IMR-90 (cell line): ENCODE results near the gene CSHL1. TPM values are rescaled to one million over a fixed set of nuclear protein-coding genes. Genes with fewer than 3 reads are reported as not detected.

Source experiments
- ATAC-seq: fragments of 200-7000 bp; cut with Tn5 transposase; 2 replicates; pipeline ENCODE4 v1.9.1; 2020; ENCODE audit warnings: low read depth, mild to moderate bottlenecking, moderate library complexity
- BruUV-seq: library from RNA; stranded (reverse); fragments of 400-500 nt; replicated peaks from 2 replicates; lab custom pipeline; 2021; lab: Mats Ljungman, UMichigan
- CTCF ChIA-PET: fragments of 300-600 bp; formaldehyde crosslinking; extraction: SDS; loops from one replicate; lab custom pipeline; 2021; ENCODE audit warnings: antibody characterized with exemption; lab: Yijun Ruan, JAX
- POLR2A ChIA-PET: fragments of 300-600 bp; sonication (Branson Sonifier 250); formaldehyde crosslinking; loops from one replicate; lab custom pipeline; 2022; ENCODE audit warnings: antibody characterized with exemption; ENCODE audit not compliant: unreplicated experiment; lab: Charles Lee
- DNase-seq: peaks from one replicate; pipeline ENCODE4 v3.0.0; 2013
- H2AFZ ChIP-seq: replicated peaks from 2 replicates; pipeline ENCODE3; 2013; ENCODE audit warnings: low read length, mild to moderate bottlenecking; ENCODE audit not compliant: poor library complexity
- H2AK5ac ChIP-seq: 2 replicates; pipeline ENCODE4 v1.6.1; 2013; ENCODE audit warnings: low read depth, low read length, inconsistent platforms
- H2AK9ac ChIP-seq: replicated peaks from 2 replicates; pipeline ENCODE3; 2013; ENCODE audit warnings: mild to moderate bottlenecking, low read depth, low read length, moderate library complexity; ENCODE audit not compliant: poor library complexity
- H2BK120ac ChIP-seq: 2 replicates; pipeline ENCODE4 v1.6.1; 2013; ENCODE audit warnings: low read depth, low read length, inconsistent platforms
- H2BK15ac ChIP-seq: 3 replicates; pipeline ENCODE4 v1.6.1; 2013; ENCODE audit warnings: low read depth, low read length, inconsistent platforms
- H2BK20ac ChIP-seq: 2 replicates; pipeline ENCODE4 v1.6.1; 2013; ENCODE audit warnings: low read depth, mild to moderate bottlenecking, inconsistent platforms, low read length, moderate library complexity
- H2BK5ac ChIP-seq: 2 replicates; pipeline ENCODE4 v1.6.1; 2013; ENCODE audit warnings: mild to moderate bottlenecking, low read depth, low read length, inconsistent platforms; ENCODE audit not compliant: poor library complexity, severe bottlenecking
- H3K14ac ChIP-seq: replicated peaks from 2 replicates; pipeline ENCODE4 v1.6.1; 2013; ENCODE audit warnings: low read depth, low read length, inconsistent platforms
- H3K18ac ChIP-seq: 2 replicates; pipeline ENCODE4 v1.6.1; 2013; ENCODE audit warnings: low read depth, low read length, control low read depth
- H3K23ac ChIP-seq: 2 replicates; pipeline ENCODE4 v1.6.1; 2013; ENCODE audit warnings: low read depth, low read length, inconsistent platforms
- H3K27ac ChIP-seq: 2 replicates; pipeline ENCODE4 v1.5.1; 2013; ENCODE audit warnings: mild to moderate bottlenecking, control low read depth, low read length; ENCODE audit not compliant: insufficient read depth
- H3K27me3 ChIP-seq: 2 replicates; pipeline ENCODE4 v1.6.1; 2013; ENCODE audit warnings: low read length; ENCODE audit not compliant: control insufficient read depth, insufficient read depth
- H3K36me3 ChIP-seq: 2 replicates; pipeline ENCODE4 v1.6.1; 2013; ENCODE audit warnings: low read length, mixed read lengths; ENCODE audit not compliant: control insufficient read depth, insufficient read depth
- H3K4ac ChIP-seq: 2 replicates; pipeline ENCODE4 v1.6.1; 2013; ENCODE audit warnings: low read depth, low read length, inconsistent platforms
- H3K4me1 ChIP-seq: 2 replicates; pipeline ENCODE4 v1.6.1; 2013; ENCODE audit warnings: low read length, mixed read lengths; ENCODE audit not compliant: control insufficient read depth, insufficient read depth
- H3K4me2 ChIP-seq: 2 replicates; pipeline ENCODE4 v1.6.1; 2013; ENCODE audit warnings: low read depth, mild to moderate bottlenecking, control low read depth, low read length, moderate library complexity
- H3K4me3 ChIP-seq: 2 replicates; pipeline ENCODE4 v1.5.1; 2013; ENCODE audit warnings: low read depth, mild to moderate bottlenecking, control low read depth, low read length, moderate library complexity; ENCODE audit not compliant: insufficient read depth
- H3K56ac ChIP-seq: 2 replicates; pipeline ENCODE4 v1.6.1; 2013; ENCODE audit warnings: low read length, inconsistent platforms; ENCODE audit not compliant: insufficient read depth; ENCODE audit errors: extremely low read depth
- H3K79me1 ChIP-seq, 2 experiments: 2 replicates each; pipeline ENCODE4 v1.6.1; 2013; ENCODE audit warnings: low read length in 2 of 2, inconsistent platforms in 1 of 2, low read depth in 1 of 2
- H3K9ac ChIP-seq: 2 replicates; pipeline ENCODE4 v1.6.1; 2013; ENCODE audit warnings: low read depth, low read length, control low read depth
- H3K9me1 ChIP-seq: 2 replicates; pipeline ENCODE4 v1.6.1; 2013; ENCODE audit warnings: low read length, inconsistent platforms; ENCODE audit not compliant: insufficient read depth
- H3K9me3 ChIP-seq: 2 replicates; pipeline ENCODE4 v1.6.1; 2013; ENCODE audit warnings: low read length; ENCODE audit not compliant: control insufficient read depth, insufficient read depth
- H4K20me1 ChIP-seq: 2 replicates; pipeline ENCODE4 v1.6.1; 2013; ENCODE audit warnings: low read length, inconsistent platforms; ENCODE audit not compliant: insufficient read depth
- H4K5ac ChIP-seq: 2 replicates; pipeline ENCODE4 v1.6.1; 2013; ENCODE audit warnings: mild to moderate bottlenecking, low read depth, low read length, control low read depth
- H4K8ac ChIP-seq, 2 experiments: 2 replicates each; pipeline ENCODE4 v1.6.1; 2013; ENCODE audit warnings: low read depth in 2 of 2, low read length in 2 of 2, control low read depth in 1 of 2, inconsistent platforms in 1 of 2
- H4K91ac ChIP-seq: 2 replicates; pipeline ENCODE4 v1.6.1; 2013; ENCODE audit warnings: low read depth, low read length, inconsistent platforms; ENCODE audit not compliant: insufficient read depth
- BHLHE40 ChIP-seq: fragments of 150-350 bp; IDR thresholded peaks from 2 replicates; pipeline ENCODE4 v1.6.1; 2016; ENCODE audit warnings: mild to moderate bottlenecking, low read depth, low read length
- CHD1 ChIP-seq: IDR thresholded peaks from 2 replicates; pipeline ENCODE4 v1.6.1; 2012; ENCODE audit warnings: low read depth, low read length, improper control_type of control experiment
- CTCF ChIP-seq: conservative IDR thresholded peaks from 2 replicates; pipeline ENCODE4 v1.5.1; 2012; ENCODE audit warnings: mild to moderate bottlenecking, low read depth, low read length, improper control_type of control experiment
- ELK1 ChIP-seq: fragments of 150-350 bp; IDR thresholded peaks from 2 replicates; pipeline ENCODE4 v1.6.1; 2016; ENCODE audit warnings: low read depth, mild to moderate bottlenecking, low read length, moderate library complexity, borderline replicate concordance
- FOS ChIP-seq: fragments of 150-350 bp; IDR thresholded peaks from 2 replicates; pipeline ENCODE4 v1.6.1; 2016; ENCODE audit warnings: low read depth, low read length
- MAFK ChIP-seq: IDR thresholded peaks from 2 replicates; pipeline ENCODE4 v1.6.1; 2012; ENCODE audit warnings: low read depth, low read length, improper control_type of control experiment
- MAZ ChIP-seq: IDR thresholded peaks from 2 replicates; pipeline ENCODE4 v1.6.1; 2012; ENCODE audit warnings: low read depth, mild to moderate bottlenecking, low read length, improper control_type of control experiment, moderate library complexity, borderline replicate concordance
- MXI1 ChIP-seq: IDR thresholded peaks from 2 replicates; pipeline ENCODE4 v1.6.1; 2012; ENCODE audit warnings: low read depth, mild to moderate bottlenecking, low read length, moderate library complexity, borderline replicate concordance
- NFE2L2 ChIP-seq: fragments of 150-350 bp; IDR thresholded peaks from 2 replicates; pipeline ENCODE4 v1.6.1; 2016; ENCODE audit warnings: low read depth, mild to moderate bottlenecking, low read length
- POLR2A ChIP-seq: IDR thresholded peaks from 2 replicates; pipeline ENCODE4 v1.6.1; 2012; ENCODE audit warnings: mild to moderate bottlenecking, low read depth, low read length
- RAD21 ChIP-seq: IDR thresholded peaks from 2 replicates; pipeline ENCODE4 v1.6.1; 2012; ENCODE audit warnings: low read length, improper control_type of control experiment
- RCOR1 ChIP-seq: IDR thresholded peaks from 2 replicates; pipeline ENCODE4 v1.6.1; 2012; ENCODE audit warnings: mild to moderate bottlenecking, low read length, improper control_type of control experiment; ENCODE audit not compliant: insufficient replicate concordance
- RFX5 ChIP-seq: IDR thresholded peaks from 2 replicates; pipeline ENCODE4 v1.8.0; 2012; ENCODE audit warnings: low read depth, mild to moderate bottlenecking, low read length, moderate library complexity
- SMC3 ChIP-seq: fragments of 150-350 bp; IDR thresholded peaks from 2 replicates; pipeline ENCODE4 v1.6.1; 2016; ENCODE audit warnings: low read depth, mild to moderate bottlenecking, antibody characterized with exemption, low read length, moderate library complexity
- USF2 ChIP-seq: fragments of 150-350 bp; IDR thresholded peaks from 2 replicates; pipeline ENCODE4 v1.6.1; 2017; ENCODE audit warnings: mild to moderate bottlenecking, antibody characterized with exemption, low read length, low read depth
- WGBS, 2 experiments: methylation state at CpG; one replicate each; pipeline versions ENCODE4 v1.1.5 to v1.1.7; 2013; ENCODE audit warnings: missing lambda C conversion rate in 2 of 2; ENCODE audit not compliant: insufficient read length in 1 of 2; ENCODE audit errors: extremely low coverage in 2 of 2; 5-methylcytosine and 5-hydroxymethylcytosine counted together
- dilution Hi-C: fragments of 300-500 bp; cut with HindIII; formaldehyde crosslinking; loops from one replicate; pipeline ENCODE4 v1.14.3; 2018; ENCODE audit warnings: low sequenced_read_pairs; ENCODE audit not compliant: unreplicated experiment
- in situ Hi-C: fragments of 300-500 bp; cut with MboI; formaldehyde crosslinking; loops from 3 replicates; pipeline ENCODE4 v1.14.3; 2019; ENCODE audit warnings: low sequenced_read_pairs, inconsistent platforms, mixed read lengths
- intact Hi-C: fragments of 100-400 bp; cut with micrococcal nuclease; formaldehyde crosslinking; loops from 2 replicates; pipeline ENCODE4 v1.10.0; 2022
- polyA plus RNA-seq, 3 experiments: library from polyadenylated mRNA; depleted of rRNA; stranded (reverse); fragments of >200 nt; gene quantifications; 2 replicates each; pipeline ENCODE4 v1.2.3, GENCODE V29; 2012; ENCODE audit warnings: low replicate concordance in 1 of 3
- total RNA-seq: library from RNA; depleted of rRNA; stranded (reverse); fragments of >200 nt; gene quantifications from 2 replicates; pipeline ENCODE4 v1.2.3, GENCODE V29; 2012

Gene CSHL1
- total and polyA plus RNA-seq, 2 of the 4 experiments (the other 2 are of a cell fraction) = not detected

- no TSS peak for BruUV-seq
- in situ Hi-C loops = no loop called here
- H3K79me1 ChIP-seq = no peaks in the 10 kb centered on the region
- no peaks in the 10 kb centered on the region for H3K36me3 ChIP-seq
- H3K9ac ChIP-seq = no peak overlapping the region
- DNase-seq (no peak), ATAC-seq (no peak)
- ChIA-PET CTCF (interaction anchor here (1.3 to 2.0 kb wide), 2 partner anchors 12 to 26 kb away, joined by 3 to 9 read pairs; partner anchors contain the start of gene GH1), POLR2A (no interaction called here)
- no peak overlapping the region for H3K18ac ChIP-seq
- H3K23ac ChIP-seq = no peak overlapping the region
- no peak overlapping the region for H3K14ac ChIP-seq
- H2BK15ac ChIP-seq = no peak overlapping the region
- H2BK120ac ChIP-seq = no peak overlapping the region
- no peak overlapping the region for H2BK5ac ChIP-seq
- no peak overlapping the region for H4K8ac ChIP-seq
- H3K56ac ChIP-seq = no peak overlapping the region
- no peak overlapping the region for H2AFZ ChIP-seq
- intact Hi-C loops = no loop called here
- H3K27me3 ChIP-seq = peaks cover 5% of the 10 kb centered on the region; the same call in 1 of the 2 replicates
- no peak overlapping the region for H2BK20ac ChIP-seq
- no peaks in the 10 kb centered on the region for H3K4me1 ChIP-seq
- H4K5ac ChIP-seq = no peak overlapping the region
- dilution Hi-C loops = no loop called here
- no peak overlapping the region for H3K4me2 ChIP-seq
- H4K91ac ChIP-seq = no peak overlapping the region
- no peak overlapping the region for H2AK5ac ChIP-seq
- H3K4me3 ChIP-seq = no peak overlapping the region
- H3K9me3 ChIP-seq = no peaks in the 10 kb centered on the region; the same call in 1 of the 2 replicates
- no peak overlapping the region for H3K4ac ChIP-seq
- no peak overlapping the region for H2AK9ac ChIP-seq
- H3K9me1 ChIP-seq = no peaks in the 10 kb centered on the region
- no peak overlapping the region for H3K27ac ChIP-seq
- WGBS, 2 experiments = 93% methylated on average over 5 of the region's 24 CpGs; no CpG with 5 or more reads in 1 of the 2 experiments
- no peaks in the 10 kb centered on the region for H4K20me1 ChIP-seq
- TF ChIP-seq SMC3 (no peak), RAD21 (no peak), RFX5 (no peak), BHLHE40 (no peak), MXI1 (no peak), NFE2L2 (no peak), ELK1 (no peak), POLR2A (no peak), CTCF (no peak), CHD1 (no peak), FOS (no peak), MAFK (no peak), MAZ (no peak), RCOR1 (no peak), USF2 (no peak)
Measured at GRCh38 chr17:63944736-63945499, 33.9 kb upstream of the CSHL1 start.
